Naive thymus-derived CD8-positive, alpha-beta T cell (primary cell): ENCODE measurements around the gene CAMTA1. TPM values are rescaled to one million over a fixed set of nuclear protein-coding genes. Genes with fewer than 3 reads are reported as not detected.

Experiments used
- ATAC-seq, 2 donors: fragments of 150-1000 bp; cut with Tn5 transposase in 1 of 2; sonication (Bioruptor Pico), chemical (Tn5 transposase) in 1 of 2; 1 replicate in 1 of 2; 2 replicates in 1 of 2; pipeline ENCODE4 v1.10.0; 2021; ENCODE audit warnings: mild to moderate bottlenecking in 2 of 2, moderate library complexity in 2 of 2
- POLR2A ChIA-PET: fragments of 350-600 bp; sonication (Branson Sonifier 250); formaldehyde crosslinking; loops from one replicate; lab custom pipeline; 2021; ENCODE audit warnings: antibody characterized with exemption; lab: Charles Lee
- DNase-seq, 10 donors: peaks; one replicate each; pipeline versions ENCODE4 v3.0.0 to v3.0.0-alpha.2; 2020 to 2022
- H3K27ac Mint-ChIP-seq, 10 donors: one replicate each; pipeline ENCODE4 v1.8.0; 2020 to 2022; ENCODE audit warnings: mild to moderate bottlenecking in 10 of 10, mixed read lengths in 10 of 10, moderate library complexity in 4 of 10, inconsistent platforms in 1 of 10
- H3K27me3 Mint-ChIP-seq, 5 donors: one replicate each; pipeline ENCODE4 v1.8.0; 2021 to 2022; ENCODE audit warnings: mixed read lengths in 5 of 5
- H3K36me3 Mint-ChIP-seq, 3 donors: one replicate each; pipeline ENCODE4 v1.8.0; 2020 to 2022; ENCODE audit warnings: mixed read lengths in 3 of 3, mild to moderate bottlenecking in 2 of 3, inconsistent platforms in 1 of 3
- H3K4me1 Mint-ChIP-seq, 4 donors: one replicate each; pipeline ENCODE4 v1.8.0; 2021 to 2022; ENCODE audit warnings: mixed read lengths in 4 of 4
- H3K4me3 Mint-ChIP-seq, 10 donors: one replicate each; pipeline ENCODE4 v1.8.0; 2020 to 2022; ENCODE audit warnings: mild to moderate bottlenecking in 10 of 10, mixed read lengths in 10 of 10, moderate library complexity in 6 of 10, inconsistent platforms in 1 of 10
- H3K9me3 Mint-ChIP-seq, 9 donors: one replicate each; pipeline ENCODE4 v1.8.0; 2020 to 2022; ENCODE audit warnings: mixed read lengths in 9 of 9, mild to moderate bottlenecking in 3 of 9, inconsistent platforms in 1 of 9, moderate library complexity in 1 of 9
- polyA plus RNA-seq, 3 donors: library from polyadenylated mRNA; unstranded; fragments of 300-500 nt; fragmentation: Illumina TruSeq; gene quantifications; one replicate each; pipeline ENCODE4 v1.2.3, GENCODE V29; 2021
- total RNA-seq, 8 experiments: library from RNA in 2 of 8; stranded (reverse) in 2 of 8; gene quantifications; one replicate each; pipeline ENCODE4 v1.2.3 and lab custom pipeline; 2021 to 2026

The CAMTA1 gene
- total and polyA plus RNA-seq, 5 experiments from 2014 or later: 32.6 to 78.3 (median 47.3) TPM

GRCh38 chr1:7190261-7190660 is 405.0 kb downstream of the CAMTA1 start:
- no peak overlapping the region for H3K4me3 Mint-ChIP-seq
- no peaks in the 10 kb centered on the region for H3K9me3 Mint-ChIP-seq
- POLR2A ChIA-PET: no interaction called here
- ATAC-seq: no peak
- no peak overlapping the region for H3K27ac Mint-ChIP-seq
- DNase-seq: no peak
- no peaks in the 10 kb centered on the region for H3K4me1 Mint-ChIP-seq
- H3K27me3 Mint-ChIP-seq: peaks cover 3 to 21% (median 10%) of the 10 kb centered on the region in 5 donors
- no peaks in the 10 kb centered on the region for H3K36me3 Mint-ChIP-seq

- DNase-seq: no peak
- H3K9me3 Mint-ChIP-seq: no peaks in the 10 kb centered on the region
- peaks cover 0 to 21% (median 6%) of the 10 kb centered on the region in 5 donors for H3K27me3 Mint-ChIP-seq
- H3K36me3 Mint-ChIP-seq: no peaks in the 10 kb centered on the region
- no peaks in the 10 kb centered on the region for H3K4me1 Mint-ChIP-seq
- POLR2A ChIA-PET: no interaction called here
- H3K4me3 Mint-ChIP-seq: no peak overlapping the region
- ATAC-seq: no peak
- H3K27ac Mint-ChIP-seq: peak overlapping the region in 1 of 10 donors; percentile 80
Observed at GRCh38 chr1:7192453-7192852, 407.2 kb downstream of the CAMTA1 start.

- Mint-ChIP-seq H3K4me1 (no peaks in the 10 kb centered on the region), H3K27me3 (peaks cover 0 to 38% (median 8%) of the 10 kb centered on the region in 5 donors), H3K36me3 (peaks cover 0 to 2% (median 0%) of the 10 kb centered on the region in 3 donors), H3K27ac (no peak overlapping the region), H3K4me3 (no peak overlapping the region), H3K9me3 (peaks cover 0 to 2% (median 0%) of the 10 kb centered on the region in 9 donors)
- no peak for ATAC-seq
- DNase-seq: no peak
- POLR2A ChIA-PET: no interaction called here
Observed at GRCh38 chr1:7196036-7196911, 411.0 kb downstream of the CAMTA1 start.

- POLR2A ChIA-PET: no interaction called here
- no peaks in the 10 kb centered on the region for H3K4me1 Mint-ChIP-seq
- DNase-seq: no peak
- H3K4me3 Mint-ChIP-seq: no peak overlapping the region
- peaks cover 2 to 24% (median 4%) of the 10 kb centered on the region in 5 donors for H3K27me3 Mint-ChIP-seq
- no peak for ATAC-seq
- no peak overlapping the region for H3K27ac Mint-ChIP-seq
- peaks cover 0 to 2% (median 0%) of the 10 kb centered on the region in 3 donors for H3K36me3 Mint-ChIP-seq
- H3K9me3 Mint-ChIP-seq: peaks cover 0 to 14% (median 3%) of the 10 kb centered on the region in 9 donors
Observed at GRCh38 chr1:7198664-7199063, 413.4 kb downstream of the CAMTA1 start.

GRCh38 chr1:7199077-7199779 is 414.0 kb downstream of the CAMTA1 start:
- POLR2A ChIA-PET: no interaction called here
- H3K9me3 Mint-ChIP-seq: peaks cover 0 to 14% (median 3%) of the 10 kb centered on the region in 9 donors
- H3K4me3 Mint-ChIP-seq: no peak overlapping the region
- ATAC-seq (no peak), DNase-seq (no peak)
- peaks cover 0 to 4% (median 3%) of the 10 kb centered on the region in 3 donors for H3K36me3 Mint-ChIP-seq
- no peak overlapping the region for H3K27ac Mint-ChIP-seq
- H3K27me3 Mint-ChIP-seq: peaks cover 2 to 24% (median 6%) of the 10 kb centered on the region in 5 donors
- H3K4me1 Mint-ChIP-seq: no peaks in the 10 kb centered on the region

GRCh38 chr1:7207875-7208646 is 422.8 kb downstream of the CAMTA1 start:
- H3K4me3 Mint-ChIP-seq: no peak overlapping the region
- DNase-seq: no peak
- peak overlapping the region in 1 of 10 donors; percentile 20 for H3K27ac Mint-ChIP-seq
- H3K9me3 Mint-ChIP-seq: peaks cover 0 to 15% (median 2%) of the 10 kb centered on the region in 9 donors
- H3K4me1 Mint-ChIP-seq: no peaks in the 10 kb centered on the region
- peaks cover 33 to 73% (median 44%) of the 10 kb centered on the region in 5 donors for H3K27me3 Mint-ChIP-seq
- POLR2A ChIA-PET: no interaction called here
- ATAC-seq: no peak
- peaks cover 0 to 6% (median 1%) of the 10 kb centered on the region in 3 donors for H3K36me3 Mint-ChIP-seq

GRCh38 chr1:7208647-7209180 is 423.5 kb downstream of the CAMTA1 start:
- no peak overlapping the region for H3K4me3 Mint-ChIP-seq
- POLR2A ChIA-PET: no interaction called here
- peaks cover 0 to 8% (median 0%) of the 10 kb centered on the region in 9 donors for H3K9me3 Mint-ChIP-seq
- peaks cover 0 to 6% (median 1%) of the 10 kb centered on the region in 3 donors for H3K36me3 Mint-ChIP-seq
- H3K4me1 Mint-ChIP-seq: no peaks in the 10 kb centered on the region
- ATAC-seq (no peak), DNase-seq (no peak)
- H3K27me3 Mint-ChIP-seq: peaks cover 33 to 73% (median 45%) of the 10 kb centered on the region in 5 donors
- H3K27ac Mint-ChIP-seq: no peak overlapping the region

GRCh38 chr1:7209336-7209735 is 424.1 kb downstream of the CAMTA1 start:
- POLR2A ChIA-PET: no interaction called here

GRCh38 chr1:7218210-7218832 is 433.1 kb downstream of the CAMTA1 start:
- peaks cover 0 to 9% (median 0%) of the 10 kb centered on the region in 9 donors for H3K9me3 Mint-ChIP-seq
- POLR2A ChIA-PET: no interaction called here
- H3K4me1 Mint-ChIP-seq: no peaks in the 10 kb centered on the region
- no peak for ATAC-seq
- H3K27ac Mint-ChIP-seq: peak overlapping the region in 1 of 10 donors; percentile 14
- H3K4me3 Mint-ChIP-seq: no peak overlapping the region
- H3K27me3 Mint-ChIP-seq: peaks cover 12 to 68% (median 41%) of the 10 kb centered on the region in 5 donors
- peak in 4 of 10 donors; percentile 19 to 28 (median 22) for DNase-seq
- peaks cover 0 to 4% (median 0%) of the 10 kb centered on the region in 3 donors for H3K36me3 Mint-ChIP-seq

More at GRCh38 chr1:7209336-7209735, 424.1 kb downstream of the CAMTA1 start:
- peaks cover 0 to 2% (median 0%) of the 10 kb centered on the region in 3 donors for H3K36me3 Mint-ChIP-seq
- ATAC-seq (no peak), DNase-seq (no peak)
- no peak overlapping the region for H3K27ac Mint-ChIP-seq
- H3K9me3 Mint-ChIP-seq: peaks cover 0 to 7% (median 0%) of the 10 kb centered on the region in 9 donors
- no peak overlapping the region for H3K4me3 Mint-ChIP-seq
- H3K4me1 Mint-ChIP-seq: no peaks in the 10 kb centered on the region
- H3K27me3 Mint-ChIP-seq: peaks cover 33 to 73% (median 43%) of the 10 kb centered on the region in 5 donors

- Mint-ChIP-seq H3K27ac (no peak overlapping the region), H3K36me3 (peaks cover 0 to 4% (median 0%) of the 10 kb centered on the region in 3 donors), H3K4me3 (no peak overlapping the region), H3K4me1 (no peaks in the 10 kb centered on the region), H3K9me3 (peaks cover 0 to 9% (median 0%) of the 10 kb centered on the region in 9 donors), H3K27me3 (peaks cover 12 to 68% (median 40%) of the 10 kb centered on the region in 5 donors)
- no peak for DNase-seq
- POLR2A ChIA-PET: no interaction called here
- no peak for ATAC-seq
Observed at GRCh38 chr1:7219031-7219430, 433.8 kb downstream of the CAMTA1 start.

- no peaks in the 10 kb centered on the region for H3K36me3 Mint-ChIP-seq
- POLR2A ChIA-PET: no interaction called here
- ATAC-seq (no peak), DNase-seq (no peak)
- no peak overlapping the region for H3K4me3 Mint-ChIP-seq
- peaks cover 12 to 60% (median 34%) of the 10 kb centered on the region in 5 donors for H3K27me3 Mint-ChIP-seq
- peaks cover 0 to 5% (median 0%) of the 10 kb centered on the region in 9 donors for H3K9me3 Mint-ChIP-seq
- H3K27ac Mint-ChIP-seq: no peak overlapping the region
- H3K4me1 Mint-ChIP-seq: no peaks in the 10 kb centered on the region
Observed at GRCh38 chr1:7220007-7220406, 434.8 kb downstream of the CAMTA1 start.
